Esophagus muscularis mucosa (tissue), 3 donors: ENCODE results near the gene FA2H.

Experiments used
- EP300 ChIP-seq: sonication (generic); formaldehyde crosslinking; IDR thresholded peaks from one replicate; pipeline ENCODE4 v1.6.1; 2017; ENCODE audit warnings: antibody characterized with exemption
- TF ChIP-seq, protein P1 (sequence below), 3 experiments: fragments of 200-600 bp in 2 of 3; fragments of 450-650 bp in 1 of 3; sonication (generic) in 2 of 3; IDR thresholded peaks; one replicate each; pipeline ENCODE4 v1.5.1; 2017 to 2019; ENCODE audit warnings: antibody characterized with exemption in 3 of 3, mild to moderate bottlenecking in 2 of 3, moderate library complexity in 1 of 3

DNA sequence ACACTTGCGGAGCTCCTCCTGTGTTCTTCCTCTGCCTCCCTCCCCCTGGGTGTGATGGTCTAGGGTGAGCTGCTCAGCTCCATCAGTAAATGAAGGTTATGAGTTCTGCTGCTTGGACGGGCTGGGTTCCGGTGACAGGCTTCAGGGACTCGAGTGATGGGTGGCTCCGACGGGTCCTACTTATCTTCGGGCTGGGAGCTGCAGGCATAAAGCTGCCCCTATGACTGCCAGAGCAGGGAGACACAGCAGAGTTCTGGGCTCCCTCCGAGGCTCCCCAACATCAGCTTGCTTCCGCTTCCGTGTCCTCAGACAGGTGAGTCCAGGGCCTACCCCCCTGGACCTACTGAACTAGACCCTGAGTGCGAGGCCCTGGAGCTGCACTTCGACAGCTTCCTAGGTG lies 62.7 kb downstream of the FA2H start:
- TF ChIP-seq, protein P1, sequence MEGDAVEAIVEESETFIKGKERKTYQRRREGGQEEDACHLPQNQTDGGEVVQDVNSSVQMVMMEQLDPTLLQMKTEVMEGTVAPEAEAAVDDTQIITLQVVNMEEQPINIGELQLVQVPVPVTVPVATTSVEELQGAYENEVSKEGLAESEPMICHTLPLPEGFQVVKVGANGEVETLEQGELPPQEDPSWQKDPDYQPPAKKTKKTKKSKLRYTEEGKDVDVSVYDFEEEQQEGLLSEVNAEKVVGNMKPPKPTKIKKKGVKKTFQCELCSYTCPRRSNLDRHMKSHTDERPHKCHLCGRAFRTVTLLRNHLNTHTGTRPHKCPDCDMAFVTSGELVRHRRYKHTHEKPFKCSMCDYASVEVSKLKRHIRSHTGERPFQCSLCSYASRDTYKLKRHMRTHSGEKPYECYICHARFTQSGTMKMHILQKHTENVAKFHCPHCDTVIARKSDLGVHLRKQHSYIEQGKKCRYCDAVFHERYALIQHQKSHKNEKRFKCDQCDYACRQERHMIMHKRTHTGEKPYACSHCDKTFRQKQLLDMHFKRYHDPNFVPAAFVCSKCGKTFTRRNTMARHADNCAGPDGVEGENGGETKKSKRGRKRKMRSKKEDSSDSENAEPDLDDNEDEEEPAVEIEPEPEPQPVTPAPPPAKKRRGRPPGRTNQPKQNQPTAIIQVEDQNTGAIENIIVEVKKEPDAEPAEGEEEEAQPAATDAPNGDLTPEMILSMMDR (IDR thresholded peaks at IDR 0.05): no peak
- no peak for TF ChIP-seq EP300
